HG03457 (cell line): Measurements from ENCODE around the gene PTPRF.

Source experiments
- ATAC-seq: cut with Tn5 transposase; IDR thresholded peaks from one replicate; pipeline ENCODE4 v1.9.1; 2021; ENCODE audit warnings: moderate number of reproducible peaks; ENCODE audit not compliant: unreplicated experiment

The PTPRF gene

DNA sequence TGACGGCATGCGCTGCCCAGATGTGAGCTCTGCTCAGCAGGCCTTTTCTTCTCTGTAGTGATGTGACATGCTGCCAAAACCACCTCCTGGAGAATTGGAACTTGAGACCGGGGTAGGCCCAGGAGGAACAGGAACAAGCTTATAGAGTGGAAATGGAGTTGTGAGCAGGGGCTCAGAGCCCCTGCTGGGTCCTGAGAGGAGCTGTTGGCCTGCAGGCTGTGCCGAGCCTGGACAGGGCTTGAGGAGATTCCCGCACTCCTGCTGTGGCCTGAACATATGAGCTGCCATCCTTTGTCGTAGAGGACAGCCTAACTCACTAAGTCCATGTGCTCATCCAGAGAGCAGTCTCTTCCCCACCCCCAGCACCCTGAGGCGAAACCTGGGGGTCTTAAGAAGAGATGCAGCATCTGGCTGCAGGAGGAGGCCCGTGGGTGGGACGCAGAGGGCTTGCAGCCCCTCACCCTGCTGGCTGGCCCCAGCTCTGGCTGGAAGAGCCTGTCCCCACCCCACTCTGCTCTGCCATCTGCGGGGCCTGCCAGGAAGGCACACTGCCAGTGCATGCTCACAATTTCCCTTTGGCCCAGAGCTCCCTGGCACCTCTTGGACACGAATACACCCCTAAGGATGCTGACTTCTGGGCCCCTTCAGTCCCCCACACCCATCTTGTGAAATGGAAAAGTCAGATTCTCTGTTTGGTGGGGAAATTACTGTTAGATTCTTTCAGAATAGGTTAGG lies 42.5 kb downstream of the PTPRF start:
- no peak for ATAC-seq

DNA sequence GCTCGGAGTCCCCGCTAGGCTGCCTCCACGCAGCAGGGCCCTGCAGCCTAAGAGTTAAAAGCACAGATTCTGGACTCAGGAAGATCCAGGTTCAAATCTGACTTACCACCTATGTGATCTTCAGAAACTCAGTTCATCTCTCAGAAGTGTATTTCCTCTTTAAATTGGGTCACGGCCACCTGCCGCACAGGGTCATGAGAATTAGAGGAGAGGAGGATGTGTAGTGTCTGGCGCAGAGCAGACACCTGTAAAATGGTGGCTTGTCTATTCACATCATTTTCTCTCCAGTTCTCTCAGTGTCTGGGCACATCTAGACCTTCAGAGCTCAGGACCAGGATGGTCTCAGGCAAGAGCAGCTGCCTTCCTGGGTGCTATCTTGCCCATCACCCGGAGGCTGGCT lies 45.8 kb downstream of the PTPRF start:
- ATAC-seq: no peak

DNA sequence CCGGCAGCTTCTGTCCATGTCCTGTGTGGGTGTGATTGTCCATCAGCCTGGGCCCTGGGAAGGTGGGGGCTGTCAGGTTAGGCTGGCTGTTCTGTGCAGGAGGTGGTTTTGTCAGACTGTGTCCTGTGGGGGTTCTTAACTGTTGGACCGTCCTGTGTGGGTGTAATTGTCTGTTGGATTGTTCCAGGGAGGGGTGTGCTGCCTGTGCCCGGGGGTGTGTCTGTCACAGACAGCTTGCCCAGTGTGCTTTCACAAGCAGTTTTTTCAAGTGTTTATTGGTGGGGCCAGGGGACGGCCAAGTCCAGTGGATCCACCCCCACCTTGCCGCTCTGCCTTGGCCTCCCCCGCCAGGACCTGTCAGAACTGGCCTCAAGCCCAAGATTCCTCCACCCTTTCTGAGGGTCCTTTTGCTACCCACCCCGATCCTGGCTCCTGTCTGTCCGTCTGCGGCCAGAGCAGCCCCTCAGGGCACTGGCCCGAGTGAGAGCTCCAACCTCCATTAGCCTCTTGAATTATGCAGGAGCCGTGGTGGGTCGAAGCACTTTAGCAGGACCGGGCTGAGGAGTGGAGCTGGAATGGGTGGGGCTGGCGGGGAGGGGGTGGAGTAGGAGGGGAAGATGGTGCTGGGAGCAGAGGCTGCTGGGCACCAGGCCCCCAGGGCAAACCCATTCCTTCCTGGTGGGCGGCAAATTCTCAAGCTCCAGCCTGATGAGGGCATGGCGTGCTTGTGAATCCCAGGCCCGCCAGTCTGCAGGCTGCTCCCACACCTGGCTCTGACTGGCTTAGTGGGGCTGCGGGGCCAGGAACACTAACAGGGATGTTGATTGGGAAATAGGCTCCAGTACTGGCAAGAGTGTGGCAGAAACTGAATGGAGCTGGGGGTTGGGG lies 47.2 kb downstream of the PTPRF start:
- ATAC-seq: no peak

DNA sequence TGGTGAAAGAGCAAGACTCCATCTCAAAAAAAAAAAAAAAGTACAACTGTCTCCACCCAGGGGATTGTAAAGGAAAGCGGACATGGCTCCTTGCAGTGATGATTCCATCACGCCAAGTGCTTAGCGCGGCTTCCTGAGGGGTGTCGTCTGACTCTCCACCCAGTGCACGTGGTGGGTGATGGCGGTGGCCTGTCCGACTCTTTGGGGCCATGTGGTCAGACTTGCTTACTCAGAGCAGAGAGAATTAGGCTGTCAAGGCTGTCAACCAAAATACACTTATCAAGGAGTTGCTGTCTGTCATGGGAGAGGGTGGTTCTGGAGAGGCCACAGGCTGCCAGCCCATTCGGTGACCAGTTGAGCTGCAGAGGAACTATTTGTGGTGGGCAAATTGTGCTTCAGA lies 49.4 kb downstream of the PTPRF start:
- ATAC-seq: no peak

DNA sequence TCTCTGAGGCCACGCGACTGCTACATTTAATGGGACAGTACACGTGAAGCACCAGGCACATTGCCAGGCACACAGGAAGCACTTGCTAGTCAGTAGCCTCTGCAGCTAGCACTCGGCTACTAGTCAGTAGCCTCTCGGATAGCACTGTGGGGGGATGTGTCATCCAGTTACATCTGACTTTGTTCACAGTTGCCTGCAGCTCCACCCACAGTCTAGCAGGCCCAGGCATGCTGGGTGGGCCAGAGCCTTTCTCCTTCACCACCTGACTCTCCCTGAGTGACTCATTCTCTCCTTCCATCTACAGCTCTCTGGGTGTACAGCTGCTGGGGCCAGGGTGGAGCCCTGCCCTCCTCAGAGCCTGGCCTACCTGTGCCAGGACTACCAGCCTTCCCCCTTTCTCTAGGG lies 51.5 kb downstream of the PTPRF start:
- no peak for ATAC-seq

DNA sequence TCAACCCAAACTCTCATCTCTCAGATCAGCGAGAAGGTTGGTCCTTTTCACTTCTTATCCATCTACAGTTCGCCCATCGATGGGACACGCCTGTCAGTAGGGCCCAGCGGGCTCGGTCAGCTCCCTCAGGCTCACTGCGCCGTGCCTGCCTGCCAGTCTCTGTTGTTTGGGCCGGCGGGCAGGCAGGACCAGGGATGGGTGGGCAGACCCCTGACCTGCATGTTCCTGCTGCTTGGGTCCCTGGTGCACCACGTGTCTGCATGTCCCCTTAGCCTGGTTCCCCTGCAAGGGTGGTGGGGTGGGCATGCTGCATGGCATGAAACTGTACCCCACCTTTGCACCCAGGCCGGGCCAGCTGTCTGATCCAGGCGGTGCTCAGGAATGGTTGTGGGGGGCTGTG lies 52.4 kb downstream of the PTPRF start:
- ATAC-seq: no peak

DNA sequence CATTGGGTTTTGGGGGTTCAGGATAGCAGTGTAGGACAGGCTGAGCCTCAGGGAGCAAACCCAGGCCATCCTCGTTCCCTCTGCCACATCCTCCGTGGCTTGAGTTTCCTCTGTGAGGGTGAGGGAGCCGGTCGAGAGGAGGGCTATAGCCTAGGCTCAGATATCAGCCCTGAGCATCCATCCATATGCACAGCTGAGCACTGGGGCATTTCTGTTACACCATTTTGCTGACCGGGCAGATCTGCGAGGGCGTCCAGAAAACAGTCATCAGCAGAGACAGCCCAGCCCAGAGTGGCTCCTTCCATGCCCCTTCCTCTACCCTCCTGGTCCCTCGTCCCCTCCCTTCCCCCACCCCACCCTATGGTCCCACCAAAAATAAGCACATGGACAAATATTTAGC lies 53.5 kb downstream of the PTPRF start:
- ATAC-seq: no peak

DNA sequence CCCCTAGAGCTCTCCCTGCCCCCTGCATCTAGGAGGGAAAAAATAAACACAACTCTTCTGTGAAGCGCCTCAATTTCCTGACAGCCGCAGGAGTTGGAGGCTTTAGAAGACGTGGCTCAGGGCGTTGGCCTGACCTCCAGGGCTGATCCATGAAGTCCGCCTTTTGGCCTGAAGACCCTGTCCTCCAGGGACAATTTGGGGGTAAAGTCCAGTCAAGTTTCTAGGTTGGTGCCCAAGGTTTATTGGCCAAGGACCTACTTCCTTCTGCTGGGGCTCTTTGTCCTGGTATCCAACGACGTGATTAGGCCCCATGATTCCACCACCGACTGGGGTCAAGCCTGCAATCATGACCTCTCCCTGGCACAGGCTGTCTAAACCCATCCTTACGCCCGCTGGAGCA lies 54.9 kb downstream of the PTPRF start:
- ATAC-seq: no peak

DNA sequence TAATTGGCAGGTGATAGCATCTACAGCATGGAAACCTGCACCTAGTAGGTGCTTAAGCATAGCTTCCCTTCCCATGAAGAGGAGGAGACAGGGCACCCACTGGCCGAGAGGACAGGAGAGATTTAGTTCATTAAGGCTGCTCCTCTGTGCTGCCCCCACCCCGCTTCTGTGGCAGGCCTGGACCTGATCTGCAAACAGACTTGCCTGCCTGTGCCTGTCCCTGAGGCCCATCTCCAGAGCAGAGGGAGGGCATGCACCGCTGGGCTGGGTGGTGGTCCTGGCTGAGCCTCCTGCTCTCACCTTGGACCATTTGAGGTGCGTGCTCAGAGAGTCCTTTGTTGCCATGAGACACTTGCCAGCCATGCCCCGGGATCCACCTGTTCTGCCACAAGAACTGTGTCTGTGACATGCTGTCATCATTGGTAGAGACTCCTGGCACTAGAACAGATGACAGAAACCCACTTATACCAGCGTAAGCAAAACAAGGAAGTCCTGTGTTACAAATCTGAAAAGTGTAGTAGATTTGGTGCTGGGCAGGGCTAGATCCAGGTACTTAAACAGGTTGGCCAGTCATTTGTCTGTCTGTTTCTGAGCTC lies 55.6 kb downstream of the PTPRF start:
- no peak for ATAC-seq

DNA sequence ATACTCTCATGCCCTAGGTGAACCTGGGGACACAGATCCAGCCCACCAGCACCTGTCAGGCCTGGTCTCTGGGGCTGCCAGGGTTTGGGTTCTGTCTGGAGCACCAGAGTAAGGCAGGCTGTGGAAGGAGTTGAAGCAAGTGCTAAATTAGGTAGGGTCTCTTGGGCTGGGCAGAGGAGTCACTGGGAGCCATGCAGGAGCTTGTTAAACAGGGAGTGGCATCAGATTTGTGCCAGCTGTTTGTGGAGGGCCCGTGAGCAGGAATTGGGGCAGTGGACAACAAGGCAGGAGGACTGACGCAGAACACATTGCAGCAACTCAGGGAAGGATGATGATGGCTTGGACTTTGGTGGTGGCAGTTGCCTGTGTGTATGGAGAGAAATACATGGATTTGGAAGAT lies 56.3 kb downstream of the PTPRF start:
- no peak for ATAC-seq

DNA sequence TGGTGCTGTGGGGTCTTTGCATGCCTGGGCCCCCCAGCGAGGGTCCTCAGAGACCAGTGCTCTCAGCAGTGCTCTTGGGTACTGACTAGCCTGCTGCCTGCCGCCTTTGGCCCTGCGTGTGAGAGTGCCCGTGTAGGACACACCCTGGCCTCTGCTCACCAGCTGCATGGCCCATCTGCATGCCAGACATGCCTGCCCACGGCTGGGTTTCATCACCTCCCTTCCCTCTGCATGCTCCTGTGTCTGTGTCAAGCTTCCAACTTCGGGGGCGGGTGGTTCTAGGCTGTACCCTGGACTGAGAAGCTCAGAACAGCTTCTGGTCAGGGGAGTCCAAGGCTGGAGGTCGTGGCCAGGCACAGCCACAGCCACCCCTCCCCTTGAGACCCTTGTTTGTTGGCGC lies 56.9 kb downstream of the PTPRF start:
- no peak for ATAC-seq

DNA sequence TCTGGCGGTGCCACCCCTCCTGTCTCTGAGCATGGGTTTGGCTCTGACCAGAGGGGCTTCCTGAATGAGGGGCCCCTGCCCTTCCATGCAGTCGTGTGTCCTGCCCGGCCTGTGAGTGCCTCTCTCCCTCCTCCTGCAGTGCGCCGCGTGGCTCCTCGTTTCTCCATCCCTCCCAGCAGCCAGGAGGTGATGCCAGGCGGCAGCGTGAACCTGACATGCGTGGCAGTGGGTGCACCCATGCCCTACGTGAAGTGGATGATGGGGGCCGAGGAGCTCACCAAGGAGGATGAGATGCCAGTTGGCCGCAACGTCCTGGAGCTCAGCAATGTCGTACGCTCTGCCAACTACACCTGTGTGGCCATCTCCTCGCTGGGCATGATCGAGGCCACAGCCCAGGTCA lies 57.9 kb downstream of the PTPRF start:
- no peak for ATAC-seq

DNA sequence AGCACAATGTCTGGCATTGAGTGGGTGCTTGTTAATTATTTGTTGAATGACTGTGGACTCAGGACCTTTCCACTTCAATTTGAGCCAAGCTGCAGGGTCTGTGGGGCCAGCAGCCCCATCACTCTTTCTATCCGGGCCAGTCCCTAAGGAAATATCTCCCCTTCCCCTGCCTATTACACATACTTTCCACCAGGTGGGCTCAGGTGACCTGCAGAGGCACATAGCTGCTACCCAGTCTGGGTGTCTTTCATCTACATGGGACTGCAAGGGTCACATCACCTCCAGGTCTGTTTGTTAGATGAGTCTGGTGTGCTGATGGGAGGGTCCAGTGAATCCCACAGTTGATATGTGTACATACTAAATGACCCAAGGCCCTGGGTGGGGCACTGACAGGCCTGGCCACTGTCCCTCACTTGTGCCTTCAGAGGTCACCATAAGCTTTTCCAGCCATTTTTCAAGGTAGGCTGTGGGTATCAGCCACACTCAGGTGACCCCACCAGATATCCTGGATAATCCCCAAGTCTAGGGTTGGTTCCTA lies 59.8 kb downstream of the PTPRF start:
- no peak for ATAC-seq

DNA sequence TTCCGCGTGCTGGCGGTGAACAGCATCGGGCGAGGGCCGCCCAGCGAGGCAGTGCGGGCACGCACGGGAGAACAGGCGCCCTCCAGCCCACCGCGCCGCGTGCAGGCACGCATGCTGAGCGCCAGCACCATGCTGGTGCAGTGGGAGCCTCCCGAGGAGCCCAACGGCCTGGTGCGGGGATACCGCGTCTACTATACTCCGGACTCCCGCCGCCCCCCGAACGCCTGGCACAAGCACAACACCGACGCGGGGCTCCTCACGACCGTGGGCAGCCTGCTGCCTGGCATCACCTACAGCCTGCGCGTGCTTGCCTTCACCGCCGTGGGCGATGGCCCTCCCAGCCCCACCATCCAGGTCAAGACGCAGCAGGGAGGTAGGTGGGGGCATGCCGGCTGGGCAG lies 60.5 kb downstream of the PTPRF start:
- ATAC-seq: no peak

DNA sequence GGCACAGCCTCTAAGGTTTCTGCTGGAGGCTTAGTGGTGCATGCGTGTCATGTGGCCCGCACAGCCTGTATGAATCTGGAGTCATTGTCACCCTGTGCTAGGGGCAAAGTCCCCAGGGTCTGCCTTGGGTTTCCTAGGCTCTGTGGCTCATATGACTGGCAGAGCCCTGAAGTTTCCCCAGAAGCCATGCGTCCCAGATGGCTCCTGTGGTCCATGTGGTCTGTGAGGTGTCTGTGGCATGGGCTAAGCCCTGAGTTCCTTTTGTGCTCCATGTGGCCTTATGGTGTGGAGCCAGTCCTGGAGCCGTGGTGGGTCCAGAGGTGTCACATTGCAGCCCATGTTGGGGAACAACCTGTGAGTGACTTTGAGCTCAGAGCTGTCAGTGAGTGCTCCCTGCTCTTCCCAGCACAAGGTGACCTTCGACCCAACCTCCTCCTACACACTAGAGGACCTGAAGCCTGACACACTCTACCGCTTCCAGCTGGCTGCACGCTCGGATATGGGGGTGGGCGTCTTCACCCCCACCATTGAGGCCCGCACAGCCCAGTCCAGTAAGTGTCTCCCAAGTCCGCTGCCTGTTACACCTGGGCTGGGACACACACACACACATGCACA lies 61.5 kb downstream of the PTPRF start:
- no peak for ATAC-seq

DNA sequence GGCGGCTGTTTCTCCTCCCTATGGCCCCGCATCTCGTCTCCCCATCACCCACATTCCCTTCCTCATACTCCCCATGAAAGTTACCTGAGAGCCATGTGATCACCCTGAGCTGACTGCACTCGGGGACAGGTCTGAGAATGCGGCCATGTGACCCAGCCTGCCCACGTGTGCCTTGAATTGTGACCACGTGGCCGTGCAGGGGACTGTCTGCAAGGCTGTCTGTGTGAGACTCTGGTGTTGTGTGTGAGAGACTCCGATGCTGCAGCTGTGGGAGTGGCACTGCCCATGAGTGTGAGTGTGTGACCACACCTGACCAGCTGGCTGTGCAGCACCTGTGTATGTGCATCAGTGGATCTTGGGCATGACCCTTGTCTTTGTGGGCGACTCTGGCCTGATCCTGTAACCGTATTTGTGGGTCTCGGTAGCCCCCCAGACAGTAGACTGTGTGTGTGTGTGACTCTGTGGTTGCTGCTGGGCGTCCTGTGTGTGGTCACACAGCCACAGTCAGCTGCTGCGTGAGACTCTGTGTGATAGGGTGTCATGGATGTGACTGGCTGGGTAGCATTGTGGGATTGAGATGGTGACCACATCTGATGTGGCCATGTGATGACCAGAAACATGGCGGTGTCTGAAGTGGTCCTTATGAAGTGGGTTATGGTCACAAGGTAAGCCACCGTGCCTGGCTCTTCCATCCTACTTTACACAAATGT lies 62.4 kb downstream of the PTPRF start:
- no peak for ATAC-seq

DNA sequence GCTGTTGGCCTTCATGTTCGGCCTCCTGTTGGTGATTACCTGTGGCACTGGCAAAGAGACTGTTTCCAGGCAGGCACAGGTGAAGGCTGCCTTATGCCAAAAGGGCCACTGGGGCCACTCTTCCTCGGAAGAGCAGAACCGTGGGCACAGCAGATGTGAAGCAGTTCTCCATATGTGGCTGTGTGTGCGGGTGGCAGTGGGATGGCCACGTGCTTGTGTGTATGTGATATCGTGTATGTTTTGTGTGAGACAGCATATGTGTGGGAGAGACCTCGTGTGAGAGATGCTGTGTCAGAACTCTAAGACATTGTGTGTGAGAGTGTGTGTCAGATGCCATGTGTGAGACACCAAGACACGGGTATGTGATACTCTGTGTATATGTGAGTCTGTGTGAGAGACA lies 65.9 kb downstream of the PTPRF start:
- no peak for ATAC-seq

DNA sequence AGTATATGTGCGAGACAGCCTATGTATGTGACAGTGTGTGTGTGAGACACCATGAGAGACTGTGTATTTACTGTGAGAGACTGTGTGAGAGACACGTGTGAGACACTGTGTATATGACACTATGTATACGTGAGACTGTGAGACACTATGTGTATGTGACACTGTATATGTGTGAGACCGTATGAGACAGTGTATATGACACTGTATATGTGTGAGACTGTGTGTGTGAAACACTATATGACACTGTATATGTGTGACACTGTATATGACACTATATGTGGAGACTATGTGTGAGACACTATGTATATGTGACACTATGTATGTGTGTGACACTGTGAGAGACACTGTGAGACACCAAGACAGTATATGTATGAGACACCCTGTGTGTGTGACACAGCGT lies 66.3 kb downstream of the PTPRF start:
- no peak for ATAC-seq

DNA sequence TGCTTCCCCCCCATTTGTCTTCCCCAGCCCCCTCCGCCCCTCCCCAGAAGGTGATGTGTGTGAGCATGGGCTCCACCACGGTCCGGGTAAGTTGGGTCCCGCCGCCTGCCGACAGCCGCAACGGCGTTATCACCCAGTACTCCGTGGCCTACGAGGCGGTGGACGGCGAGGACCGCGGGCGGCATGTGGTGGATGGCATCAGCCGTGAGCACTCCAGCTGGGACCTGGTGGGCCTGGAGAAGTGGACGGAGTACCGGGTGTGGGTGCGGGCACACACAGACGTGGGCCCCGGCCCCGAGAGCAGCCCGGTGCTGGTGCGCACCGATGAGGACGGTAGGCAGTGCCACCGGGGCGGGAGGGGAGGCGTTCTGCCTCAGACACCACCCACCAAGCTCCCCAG lies 67.0 kb downstream of the PTPRF start:
- ATAC-seq: no peak

DNA sequence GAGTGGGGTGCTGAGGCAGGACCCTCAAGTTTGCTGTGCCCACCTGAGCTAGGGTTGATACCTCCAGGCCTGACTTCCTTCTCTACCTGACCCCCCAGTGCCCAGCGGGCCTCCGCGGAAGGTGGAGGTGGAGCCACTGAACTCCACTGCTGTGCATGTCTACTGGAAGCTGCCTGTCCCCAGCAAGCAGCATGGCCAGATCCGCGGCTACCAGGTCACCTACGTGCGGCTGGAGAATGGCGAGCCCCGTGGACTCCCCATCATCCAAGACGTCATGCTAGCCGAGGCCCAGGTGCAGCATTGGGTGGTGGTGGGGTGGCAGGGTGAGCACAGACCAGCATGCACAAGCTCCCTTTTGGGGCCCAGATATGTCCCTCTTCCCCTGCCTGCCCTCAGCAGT lies 67.9 kb downstream of the PTPRF start:
- no peak for ATAC-seq
